Peyer's patch (tissue), 4 donors: ENCODE results near the gene CERS3.

Experiments
- POLR2A ChIP-seq, 2 donors: fragments of 450-650 bp; IDR thresholded peaks; one replicate each; pipeline ENCODE4 v1.5.1; 2017; ENCODE audit warnings: antibody characterized with exemption in 2 of 2, mild to moderate bottlenecking in 2 of 2, moderate library complexity in 2 of 2
- TF ChIP-seq, protein P1 (sequence below), 6 experiments: fragments of 450-650 bp in 4 of 6; fragments of 200-600 bp in 2 of 6; sonication (generic) in 1 of 6; IDR thresholded peaks; one replicate each; pipeline ENCODE4 v1.5.1; 2017 to 2019; ENCODE audit warnings: antibody characterized with exemption in 6 of 6, mild to moderate bottlenecking in 3 of 6, moderate library complexity in 1 of 6

DNA sequence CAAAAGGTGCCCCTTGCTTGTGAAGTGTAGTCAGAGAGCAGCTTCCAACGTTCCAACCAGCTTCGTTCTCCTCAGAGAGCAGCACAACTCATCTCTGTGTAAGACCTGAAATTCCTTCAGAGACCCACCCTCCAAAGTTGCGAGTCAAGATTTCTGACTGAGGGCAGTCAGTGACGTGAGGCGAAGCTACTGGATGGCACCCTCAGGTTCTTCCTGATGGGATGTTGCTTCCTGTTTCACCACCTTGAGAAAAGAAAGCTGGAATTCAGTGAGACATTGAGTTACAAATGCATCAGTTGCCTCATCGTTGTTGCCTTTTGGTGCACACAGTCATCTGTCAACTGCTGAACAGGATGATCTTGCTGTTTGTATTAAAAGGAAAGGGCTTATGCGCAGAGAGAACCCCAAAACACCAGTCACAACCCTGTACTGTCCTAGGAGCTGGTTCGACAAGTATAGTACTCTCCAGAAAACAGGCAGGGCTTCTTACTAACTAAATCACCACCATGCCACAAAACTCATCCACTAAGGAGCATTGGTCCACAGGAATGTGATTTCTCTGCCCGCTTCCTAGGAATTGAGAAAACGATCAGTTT is at the start of gene CERS3:
- TF ChIP-seq, protein P1, sequence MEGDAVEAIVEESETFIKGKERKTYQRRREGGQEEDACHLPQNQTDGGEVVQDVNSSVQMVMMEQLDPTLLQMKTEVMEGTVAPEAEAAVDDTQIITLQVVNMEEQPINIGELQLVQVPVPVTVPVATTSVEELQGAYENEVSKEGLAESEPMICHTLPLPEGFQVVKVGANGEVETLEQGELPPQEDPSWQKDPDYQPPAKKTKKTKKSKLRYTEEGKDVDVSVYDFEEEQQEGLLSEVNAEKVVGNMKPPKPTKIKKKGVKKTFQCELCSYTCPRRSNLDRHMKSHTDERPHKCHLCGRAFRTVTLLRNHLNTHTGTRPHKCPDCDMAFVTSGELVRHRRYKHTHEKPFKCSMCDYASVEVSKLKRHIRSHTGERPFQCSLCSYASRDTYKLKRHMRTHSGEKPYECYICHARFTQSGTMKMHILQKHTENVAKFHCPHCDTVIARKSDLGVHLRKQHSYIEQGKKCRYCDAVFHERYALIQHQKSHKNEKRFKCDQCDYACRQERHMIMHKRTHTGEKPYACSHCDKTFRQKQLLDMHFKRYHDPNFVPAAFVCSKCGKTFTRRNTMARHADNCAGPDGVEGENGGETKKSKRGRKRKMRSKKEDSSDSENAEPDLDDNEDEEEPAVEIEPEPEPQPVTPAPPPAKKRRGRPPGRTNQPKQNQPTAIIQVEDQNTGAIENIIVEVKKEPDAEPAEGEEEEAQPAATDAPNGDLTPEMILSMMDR (IDR thresholded peaks at IDR 0.05), result no peak
- TF ChIP-seq POLR2A (IDR thresholded peaks at IDR 0.05), result no peak
